Measurements from ENCODE around the gene CYP2W1. TPM values are rescaled to one million over a fixed set of nuclear protein-coding genes. Genes with fewer than 3 reads are reported as not detected.

The CYP2W1 gene
- total RNA-seq, 1 experiment from 2014 or later, result not detected

DNA sequence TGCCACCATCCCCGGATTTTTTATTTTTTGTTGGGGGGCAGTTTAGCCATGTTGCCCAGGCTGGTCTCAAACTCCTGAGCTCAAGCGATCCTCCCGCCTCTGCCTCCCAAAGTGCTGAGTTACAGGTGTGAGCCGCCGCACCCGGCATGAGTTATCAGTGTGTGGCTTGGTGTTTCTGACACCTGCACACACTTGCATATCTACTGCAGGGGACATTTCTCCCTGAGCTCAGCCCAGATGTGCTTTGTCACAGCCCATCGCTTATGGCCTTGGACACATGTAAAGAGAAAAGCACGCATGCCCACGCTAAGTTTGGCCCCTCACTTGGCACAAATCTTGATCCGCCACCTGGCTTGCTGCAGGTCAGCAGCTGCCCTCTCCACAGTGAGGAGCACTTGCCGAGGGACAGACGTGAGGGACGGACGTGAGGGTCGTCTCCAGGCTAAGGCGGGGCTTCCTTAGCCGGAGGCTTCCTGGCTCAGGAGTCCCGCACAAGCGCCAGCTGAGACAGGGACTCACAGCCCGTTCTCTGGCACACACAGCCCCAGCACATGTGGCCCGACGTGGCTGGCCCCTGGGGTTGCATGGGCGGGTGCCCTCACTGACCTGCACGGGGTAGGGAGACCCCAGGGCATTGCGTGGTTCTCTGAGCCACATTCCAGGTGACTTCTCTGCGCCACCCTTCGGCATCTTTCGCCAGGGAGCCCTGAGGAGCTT is 11.8 kb downstream of the CYP2W1 start:
- no TSS peak for BruUV-seq (replicated peaks)
- H3K4me3 ChIP-seq (replicated peaks in 1 of 2; ENCODE audit: low read depth in 1 of 2, low read length in 2 of 2), result no peak overlapping the region
- CTCF ChIA-PET, result interaction anchor here (1.2 to 5.0 kb wide), 5 partner anchors 19 to 189 kb away, joined by 5 to 69 read pairs (median 22); partner anchors contain the start of gene COX19
- H3K27ac ChIP-seq (ENCODE audit: low read depth, low read length), result no peak overlapping the region
- POLR2A ChIA-PET, result no interaction called here
- no peaks in the 10 kb centered on the region for H3K27me3 ChIP-seq (ENCODE audit: insufficient read depth, low read length)
- RAD21 ChIA-PET (ENCODE audit: low non-redundant PET in 1 of 2, low total read pairs in 2 of 2, uncharacterized antibody in 2 of 2, unreplicated experiment in 2 of 2), result interaction anchor here in 1 of 2 experiments (1.7 kb wide), 1 partner anchor 182 kb away, joined by 8 read pairs; no protein-coding TSS in a partner anchor
- H3K4me2 ChIP-seq (ENCODE audit: low read length), result no peak overlapping the region
- H3K9me2 ChIP-seq (ENCODE audit: insufficient read depth), result no peaks in the 10 kb centered on the region
- no peak for ATAC-seq
- H3K79me2 ChIP-seq (ENCODE audit: insufficient read depth, low read length), result no peaks in the 10 kb centered on the region
- TF ChIP-seq CBX3 (IDR thresholded peaks at IDR 0.05; ENCODE audit: low read depth), result no peak
- TF ChIP-seq ELF1 (IDR thresholded peaks at IDR 0.05; ENCODE audit: borderline replicate concordance, low read depth), result no peak
- TF ChIP-seq RAD21 (IDR thresholded peaks at IDR 0.05; ENCODE audit: low read depth), result no peak
- no peak for TF ChIP-seq EZH2 (IDR thresholded peaks at IDR 0.05)
- no peak for TF ChIP-seq SIN3A (IDR thresholded peaks at IDR 0.05; ENCODE audit: low read depth)
- no peak for TF ChIP-seq ZFX (IDR thresholded peaks at IDR 0.05)
- TF ChIP-seq, protein P1, sequence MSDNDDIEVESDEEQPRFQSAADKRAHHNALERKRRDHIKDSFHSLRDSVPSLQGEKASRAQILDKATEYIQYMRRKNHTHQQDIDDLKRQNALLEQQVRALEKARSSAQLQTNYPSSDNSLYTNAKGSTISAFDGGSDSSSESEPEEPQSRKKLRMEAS (IDR thresholded peaks at IDR 0.05), result no peak
- DNase-seq (ENCODE audit: low read depth, low spot score), result no peak
- no peak overlapping the region for H2AFZ ChIP-seq (ENCODE audit: low read depth, low read length, poor library complexity, severe bottlenecking)
- intact Hi-C loops (cut with micrococcal nuclease), result loop anchor here (5.0 kb wide), 1 partner anchor 143 kb away; a partner anchor contains a TSS
- H3K4me1 ChIP-seq (ENCODE audit: control insufficient read depth in 1 of 2, insufficient read depth in 2 of 2, low read length in 2 of 2), result peaks cover 0 to 9% of the 10 kb centered on the region in 2 experiments; a peak in 2 of 4 replicates
- H3K9me3 ChIP-seq (ENCODE audit: control insufficient read depth in 1 of 2, insufficient read depth in 1 of 2, low read depth in 1 of 2, low read length in 2 of 2), result no peaks in the 10 kb centered on the region
- no peaks in the 10 kb centered on the region for H4K20me1 ChIP-seq (ENCODE audit: insufficient read depth)
- no peaks in the 10 kb centered on the region for H3K36me3 ChIP-seq (ENCODE audit: control insufficient read depth in 1 of 2, insufficient read depth in 2 of 2, low read length in 2 of 2)
- H3K9ac ChIP-seq (ENCODE audit: low read length), result no peak overlapping the region

DNA sequence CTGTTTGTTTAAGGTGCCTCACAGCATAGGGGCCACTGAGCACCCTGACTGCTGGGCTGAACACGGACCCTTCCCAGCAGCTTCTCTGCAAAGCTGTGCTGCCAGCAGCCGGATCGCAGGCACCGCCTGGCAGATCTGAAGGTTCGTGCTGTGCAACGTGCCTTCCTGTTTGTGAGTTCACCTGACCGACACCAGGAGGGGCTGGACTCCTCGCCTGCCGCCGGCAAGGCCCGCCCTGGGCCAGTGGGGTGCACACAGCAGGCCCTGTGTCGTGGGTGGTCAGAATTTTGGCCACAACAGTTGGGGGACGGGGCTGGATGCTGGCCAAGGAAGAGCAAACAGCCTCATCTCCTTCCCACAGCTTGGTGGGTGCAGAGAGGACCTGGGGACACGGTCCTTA is 12.6 kb downstream of the CYP2W1 start:
- intact Hi-C loops (cut with micrococcal nuclease), result no loop called here
- Histone ChIP-seq H3K27me3 (ENCODE audit: insufficient read depth, low read length) (no peaks in the 10 kb centered on the region), H3K9me3 (ENCODE audit: control insufficient read depth in 1 of 2, insufficient read depth in 1 of 2, low read depth in 1 of 2, low read length in 2 of 2) (no peaks in the 10 kb centered on the region), H4K20me1 (ENCODE audit: insufficient read depth) (no peaks in the 10 kb centered on the region), H2AFZ (ENCODE audit: low read depth, low read length, poor library complexity, severe bottlenecking) (no peak overlapping the region), H3K4me2 (ENCODE audit: low read length) (no peak overlapping the region), H3K79me2 (ENCODE audit: insufficient read depth, low read length) (no peaks in the 10 kb centered on the region), H3K9ac (ENCODE audit: low read length) (no peak overlapping the region), H3K4me1 (ENCODE audit: control insufficient read depth in 1 of 2, insufficient read depth in 2 of 2, low read length in 2 of 2) (peaks cover 0 to 9% of the 10 kb centered on the region in 2 experiments; a peak in 2 of 4 replicates), H3K9me2 (ENCODE audit: insufficient read depth) (no peaks in the 10 kb centered on the region), H3K4me3 (replicated peaks in 1 of 2; ENCODE audit: low read depth in 1 of 2, low read length in 2 of 2) (no peak overlapping the region), H3K27ac (ENCODE audit: low read depth, low read length) (no peak overlapping the region), H3K36me3 (ENCODE audit: control insufficient read depth in 1 of 2, insufficient read depth in 2 of 2, low read length in 2 of 2) (no peaks in the 10 kb centered on the region)
- CTCF ChIA-PET, result interaction anchor here (1.2 to 5.0 kb wide), 2 partner anchors 70 to 180 kb away, joined by 5 to 69 read pairs; no protein-coding TSS in a partner anchor
- RAD21 ChIA-PET (ENCODE audit: low non-redundant PET in 1 of 2, low total read pairs in 2 of 2, uncharacterized antibody in 2 of 2, unreplicated experiment in 2 of 2), result no interaction called here
- ATAC-seq (no peak), DNase-seq (ENCODE audit: low read depth, low spot score) (no peak)
- TF ChIP-seq EZH2 (IDR thresholded peaks at IDR 0.05) (no peak), CEBPB (IDR thresholded peaks at IDR 0.05; ENCODE audit: low read depth) (no peak), ZNF274 (IDR thresholded peaks at IDR 0.05; ENCODE audit: low read depth, low read length) (no peak), CTCF (IDR thresholded peaks at IDR 0.05 in 2 of 3, conservative IDR thresholded peaks at IDR 0.05 in 1 of 3; ENCODE audit: borderline replicate concordance in 1 of 3, insufficient read depth in 1 of 3, low read depth in 2 of 3, low read length in 2 of 3) (no peak), SRF (IDR thresholded peaks at IDR 0.05; ENCODE audit: low read depth) (no peak), SP1 (IDR thresholded peaks at IDR 0.05; ENCODE audit: low read depth) (no peak), EZH2phosphoT487 (IDR thresholded peaks at IDR 0.05; ENCODE audit: borderline replicate concordance) (no peak)
- TF ChIP-seq, protein P2, sequence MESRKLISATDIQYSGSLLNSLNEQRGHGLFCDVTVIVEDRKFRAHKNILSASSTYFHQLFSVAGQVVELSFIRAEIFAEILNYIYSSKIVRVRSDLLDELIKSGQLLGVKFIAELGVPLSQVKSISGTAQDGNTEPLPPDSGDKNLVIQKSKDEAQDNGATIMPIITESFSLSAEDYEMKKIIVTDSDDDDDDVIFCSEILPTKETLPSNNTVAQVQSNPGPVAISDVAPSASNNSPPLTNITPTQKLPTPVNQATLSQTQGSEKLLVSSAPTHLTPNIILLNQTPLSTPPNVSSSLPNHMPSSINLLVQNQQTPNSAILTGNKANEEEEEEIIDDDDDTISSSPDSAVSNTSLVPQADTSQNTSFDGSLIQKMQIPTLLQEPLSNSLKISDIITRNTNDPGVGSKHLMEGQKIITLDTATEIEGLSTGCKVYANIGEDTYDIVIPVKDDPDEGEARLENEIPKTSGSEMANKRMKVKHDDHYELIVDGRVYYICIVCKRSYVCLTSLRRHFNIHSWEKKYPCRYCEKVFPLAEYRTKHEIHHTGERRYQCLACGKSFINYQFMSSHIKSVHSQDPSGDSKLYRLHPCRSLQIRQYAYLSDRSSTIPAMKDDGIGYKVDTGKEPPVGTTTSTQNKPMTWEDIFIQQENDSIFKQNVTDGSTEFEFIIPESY (IDR thresholded peaks at IDR 0.05; ENCODE audit: extremely low read depth, insufficient replicate concordance, low read length), result no peak
- TF ChIP-seq, protein P1 (IDR thresholded peaks at IDR 0.05), result no peak
- no TSS peak for BruUV-seq (replicated peaks)
- POLR2A ChIA-PET, result no interaction called here
